GM21529 (cell line): ENCODE data around the gene DDX17.

ENCODE experiments used
- ATAC-seq: cut with Tn5 transposase; IDR thresholded peaks from one replicate; pipeline ENCODE4 v1.9.1; 2021; ENCODE audit not compliant: unreplicated experiment

Gene DDX17

DNA sequence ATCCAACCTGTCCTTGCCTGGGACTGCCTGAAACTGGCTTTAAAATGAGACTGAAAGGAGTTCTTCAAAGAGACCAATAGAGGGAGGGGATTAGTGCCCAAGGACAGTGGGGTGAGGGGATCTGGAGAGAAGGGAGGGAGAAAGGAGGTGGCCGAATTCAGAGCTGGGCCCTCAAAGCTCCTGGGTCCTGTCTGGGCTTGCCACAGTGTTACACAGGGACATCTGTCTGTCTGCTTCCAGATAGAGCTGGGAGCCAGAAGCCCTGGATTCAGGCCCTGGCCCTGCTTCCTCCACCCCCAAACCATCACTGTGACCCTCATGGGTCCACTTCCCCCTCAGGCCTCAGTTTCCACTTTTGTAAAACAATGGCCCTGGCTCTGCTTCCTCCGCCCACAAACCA lies 54.7 kb downstream of the DDX17 start:
- no peak for ATAC-seq

DNA sequence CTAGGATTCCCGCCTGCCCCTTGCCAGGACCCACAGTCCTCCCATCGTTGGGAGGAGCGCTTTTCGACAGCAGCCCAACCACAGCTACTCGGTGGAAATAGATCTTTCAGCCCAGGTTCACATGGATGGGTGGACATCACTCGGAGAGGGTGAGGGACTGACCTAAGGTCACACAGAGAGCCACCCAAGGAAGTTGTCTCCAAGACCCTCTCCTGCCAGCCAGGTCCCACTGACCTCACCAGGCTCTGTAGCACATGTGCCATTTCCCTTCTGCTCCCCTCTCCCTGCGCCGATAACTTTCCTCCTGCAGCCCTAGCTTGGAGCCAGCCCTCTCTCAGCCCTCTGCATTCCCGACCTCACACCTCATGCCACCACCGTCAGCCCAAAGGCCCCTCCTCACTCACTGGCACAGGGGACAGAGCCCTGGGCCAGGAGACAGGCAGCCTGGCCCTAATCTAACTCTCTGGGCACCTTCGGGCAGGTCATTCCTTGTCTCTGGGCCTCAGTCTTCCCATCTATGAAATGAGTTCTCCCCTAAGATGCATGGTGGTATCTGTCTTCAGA lies 55.8 kb downstream of the DDX17 start:
- no peak for ATAC-seq

DNA sequence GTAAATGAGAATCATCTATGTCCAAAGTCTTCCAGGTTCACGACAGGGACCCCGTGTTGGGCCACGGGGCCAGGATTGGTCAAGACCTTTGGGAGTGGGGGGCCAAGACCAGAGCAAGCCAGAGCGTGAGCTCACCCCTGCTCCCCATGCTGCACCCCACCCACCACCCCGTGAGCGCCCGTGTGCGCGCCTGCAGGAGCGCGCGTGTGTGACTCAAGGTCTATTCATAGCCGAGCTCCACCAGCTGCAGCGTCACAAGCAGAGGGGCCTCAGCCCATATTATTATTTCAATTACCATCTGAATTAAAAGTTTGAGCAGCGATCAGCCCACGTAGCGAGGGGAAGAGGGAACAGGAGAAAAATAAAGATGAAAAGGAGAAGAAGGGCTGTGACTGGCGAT lies 56.3 kb downstream of the DDX17 start:
- no peak for ATAC-seq

DNA sequence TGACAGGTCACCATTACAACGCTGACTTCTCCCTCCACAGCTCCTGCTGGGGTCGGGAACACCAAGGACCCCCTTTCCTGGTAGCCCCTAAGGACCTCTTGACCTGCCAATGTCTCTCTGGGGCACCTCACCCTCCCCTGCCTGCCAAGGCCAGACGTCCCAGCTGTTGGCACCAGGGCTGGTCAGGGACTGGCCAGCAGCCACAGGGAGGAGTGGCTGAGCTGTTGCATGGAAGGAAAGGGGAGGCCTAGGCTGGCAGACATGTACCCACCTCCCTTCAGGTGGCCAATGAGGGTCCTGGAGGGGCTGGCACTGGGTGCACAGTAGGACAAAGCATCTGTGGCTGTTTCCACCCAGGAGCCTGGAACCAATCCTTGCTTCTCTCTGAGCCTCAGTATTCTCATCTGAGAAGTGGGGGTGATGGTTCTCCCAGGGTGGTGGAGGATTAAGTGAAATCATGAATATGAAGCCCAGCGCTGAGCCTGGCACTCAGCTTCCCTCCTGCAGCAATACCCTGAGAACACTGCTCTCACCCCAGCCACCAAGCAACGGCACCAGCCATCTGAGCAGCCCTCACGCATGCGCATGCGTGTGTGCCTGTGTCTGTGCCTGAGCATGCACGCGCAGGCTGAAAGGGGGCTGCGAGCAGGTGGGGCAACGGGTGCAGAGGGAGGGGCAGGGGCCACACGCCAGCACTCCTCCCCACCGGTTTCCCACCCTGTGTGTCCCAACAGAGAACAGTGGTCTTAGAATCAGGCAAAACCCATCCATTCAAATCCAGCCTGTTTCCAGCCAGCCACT lies 57.0 kb downstream of the DDX17 start:
- ATAC-seq: no peak

DNA sequence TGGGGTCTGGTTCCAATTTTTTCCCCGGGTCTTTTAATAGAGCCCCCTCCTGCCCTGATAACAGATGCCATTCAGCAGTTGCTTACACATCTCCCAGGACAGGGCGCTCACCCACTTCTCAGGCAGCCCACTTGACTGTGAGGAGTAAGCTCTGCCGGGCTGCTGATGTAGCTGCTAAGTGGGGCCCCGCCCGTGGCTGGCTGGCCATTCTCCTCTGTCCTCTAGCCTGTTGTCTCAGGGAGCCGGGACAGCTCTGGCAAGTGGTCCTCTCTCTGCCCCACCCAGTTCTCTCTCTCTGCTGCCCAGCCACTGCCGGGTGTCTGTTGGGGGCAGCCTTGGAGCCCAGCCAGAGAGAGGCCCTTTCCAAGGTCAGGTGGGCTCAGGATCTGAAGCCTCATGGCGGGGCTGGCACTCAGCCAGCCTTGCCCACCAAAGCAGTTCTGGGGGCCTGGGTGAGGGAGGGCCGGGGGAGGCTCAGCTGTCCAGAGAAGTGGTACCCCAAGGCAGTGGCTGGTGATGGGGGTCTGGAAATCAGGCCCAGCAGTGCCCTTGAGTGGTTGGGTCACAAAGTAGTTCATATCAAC lies 60.0 kb downstream of the DDX17 start:
- no peak for ATAC-seq

DNA sequence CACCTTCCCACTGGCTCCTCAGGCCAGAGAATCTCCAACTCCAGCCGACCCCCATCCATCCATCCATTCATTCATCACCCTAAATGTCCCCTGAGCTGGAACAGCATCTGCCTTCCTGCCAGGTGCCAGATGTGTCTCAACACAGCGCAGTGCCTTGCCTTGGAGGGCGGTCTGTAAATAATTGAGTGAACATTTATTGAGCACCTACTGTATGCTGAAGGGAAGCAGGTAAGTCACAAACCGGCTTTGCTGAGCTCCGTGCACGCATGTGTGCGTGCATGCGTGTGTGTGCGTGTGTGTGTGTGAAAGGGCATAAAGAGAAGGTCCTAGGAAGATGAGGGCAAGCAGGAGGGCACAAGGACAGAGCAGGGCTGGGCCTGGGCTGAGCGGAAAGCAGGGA lies 61.3 kb downstream of the DDX17 start:
- ATAC-seq: no peak

DNA sequence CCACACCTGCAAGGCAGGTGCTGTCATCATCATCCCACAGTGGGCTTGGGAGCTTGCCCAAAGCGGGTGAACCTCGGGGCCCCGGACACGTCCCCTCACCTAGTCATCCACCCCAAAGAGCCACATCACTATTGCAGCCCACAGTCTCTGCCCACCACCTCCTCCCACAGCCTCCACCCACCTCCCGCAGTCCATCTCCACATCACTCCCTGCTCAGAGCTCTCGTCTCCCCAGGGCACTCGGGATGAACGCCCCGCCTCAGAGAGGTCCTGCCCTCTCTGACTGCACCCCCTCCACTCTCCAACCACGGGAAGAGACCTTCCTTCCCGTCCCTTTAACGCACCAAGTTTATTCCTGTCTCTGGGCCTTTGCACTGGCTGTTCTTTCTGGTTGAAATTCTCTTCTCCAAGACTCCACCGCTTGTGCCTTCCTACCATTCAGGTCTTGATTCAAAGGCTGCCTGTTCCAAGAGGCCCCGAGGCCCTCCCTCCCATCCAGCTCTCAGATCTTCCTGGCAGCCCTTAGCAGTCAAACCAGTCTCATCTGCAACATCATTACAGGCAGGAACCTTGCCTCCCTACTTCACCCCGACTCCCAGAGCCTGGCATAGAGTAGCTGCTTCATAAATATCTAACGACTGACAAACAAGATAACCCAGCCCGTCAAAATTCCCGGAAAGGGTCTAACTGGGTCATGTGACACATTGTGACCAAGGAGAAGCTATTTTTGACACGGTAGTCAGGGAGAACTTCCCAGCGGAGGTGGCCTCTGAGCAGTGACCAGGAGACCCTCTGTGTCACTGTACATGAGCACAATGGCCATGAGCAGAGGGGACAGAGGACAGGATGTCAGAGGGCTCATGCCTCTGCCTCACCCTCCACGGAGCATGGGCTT lies 62.2 kb downstream of the DDX17 start:
- no peak for ATAC-seq

DNA sequence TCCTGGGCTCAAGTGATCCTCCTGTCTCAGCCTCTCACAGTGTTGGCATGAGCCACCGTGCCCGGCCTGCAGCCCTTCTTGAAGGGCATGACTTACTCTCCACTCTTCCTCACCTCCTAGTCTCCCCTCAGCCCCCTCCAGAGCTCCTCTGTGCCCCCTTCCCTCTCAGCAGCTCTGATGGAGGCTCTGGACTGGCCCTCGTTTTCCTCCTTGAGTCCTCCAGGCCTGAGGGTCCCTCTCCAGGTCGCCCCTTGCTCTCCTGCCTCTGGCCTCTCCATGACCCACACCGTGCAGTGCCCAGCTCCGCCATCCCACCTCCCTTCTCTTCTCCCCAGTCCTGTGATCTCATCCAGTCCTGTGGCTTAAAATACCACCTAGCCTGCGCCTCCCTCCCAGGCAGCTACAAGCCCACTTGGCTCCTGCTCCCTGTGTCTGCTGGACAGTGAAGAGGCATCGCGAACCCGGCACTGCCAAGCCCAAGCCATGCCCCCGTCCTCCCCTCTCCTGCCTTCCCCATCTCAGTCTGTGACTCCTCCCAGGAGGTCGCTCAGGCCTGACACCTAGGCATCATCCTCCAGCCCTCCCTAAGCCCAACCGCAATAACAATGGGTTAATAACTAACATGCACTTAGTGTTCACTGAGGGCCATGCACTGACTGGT lies 63.0 kb downstream of the DDX17 start:
- no peak for ATAC-seq

DNA sequence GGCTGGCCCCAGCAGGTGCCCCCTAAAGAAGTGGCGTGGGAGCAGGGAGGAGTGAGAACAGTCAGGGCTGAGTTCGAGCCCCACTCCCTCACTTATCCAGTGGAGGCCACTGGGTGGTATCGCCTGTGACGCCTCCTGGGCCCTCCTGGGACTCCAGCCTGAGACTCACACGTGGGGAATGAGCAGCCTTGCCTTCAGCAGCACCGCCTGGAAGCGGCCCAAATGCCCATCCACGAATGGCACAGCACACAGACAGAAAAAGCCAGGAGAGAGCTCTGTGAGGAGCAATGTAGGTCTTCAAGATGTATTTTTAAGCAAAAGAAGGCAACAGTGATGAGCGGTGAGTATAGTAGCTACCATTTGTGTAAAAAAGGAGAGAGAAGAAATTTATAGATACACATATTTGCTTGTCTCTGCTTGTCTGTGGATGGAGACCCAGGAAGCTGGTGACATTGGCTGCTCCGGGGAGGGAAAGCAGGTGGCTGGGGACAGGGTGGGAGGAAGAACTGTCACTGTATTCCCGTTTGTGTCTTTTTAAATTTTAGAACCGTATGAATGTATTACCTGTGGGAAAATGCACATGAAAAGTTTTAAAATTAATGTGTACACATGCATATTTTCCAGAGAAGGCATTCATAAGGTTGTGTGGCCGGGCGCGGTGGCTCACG lies 64.4 kb downstream of the DDX17 start:
- no peak for ATAC-seq

DNA sequence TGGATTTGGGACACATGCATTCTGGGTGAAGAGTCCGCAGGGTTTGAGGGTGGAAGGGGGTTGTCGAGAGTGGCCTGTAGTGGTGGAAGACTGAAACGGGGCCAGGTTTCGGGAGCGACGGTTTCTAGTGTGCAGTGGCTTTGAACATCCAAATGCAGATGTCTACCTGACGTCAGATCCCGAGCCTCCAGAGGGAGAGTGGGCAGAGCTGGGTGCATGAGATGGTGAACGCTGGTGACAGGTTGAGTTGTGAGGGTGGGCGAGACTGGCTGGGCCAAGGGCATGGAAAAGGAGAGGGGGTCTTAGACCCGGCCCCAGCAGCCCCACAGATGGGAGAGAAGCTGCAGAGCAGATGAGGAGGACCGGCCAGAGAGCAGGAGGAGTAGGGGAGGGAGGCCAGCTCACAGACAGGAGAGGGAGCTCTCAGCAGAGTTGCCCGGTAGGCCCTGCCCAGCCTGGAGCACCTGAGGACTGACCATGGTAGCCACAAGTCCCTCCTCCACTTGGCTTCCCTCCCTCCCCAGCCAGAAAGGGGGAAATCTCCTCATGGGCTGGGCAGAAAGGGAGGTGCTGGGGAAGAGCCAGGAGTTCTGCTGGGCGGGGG lies 65.3 kb downstream of the DDX17 start:
- no peak for ATAC-seq

DNA sequence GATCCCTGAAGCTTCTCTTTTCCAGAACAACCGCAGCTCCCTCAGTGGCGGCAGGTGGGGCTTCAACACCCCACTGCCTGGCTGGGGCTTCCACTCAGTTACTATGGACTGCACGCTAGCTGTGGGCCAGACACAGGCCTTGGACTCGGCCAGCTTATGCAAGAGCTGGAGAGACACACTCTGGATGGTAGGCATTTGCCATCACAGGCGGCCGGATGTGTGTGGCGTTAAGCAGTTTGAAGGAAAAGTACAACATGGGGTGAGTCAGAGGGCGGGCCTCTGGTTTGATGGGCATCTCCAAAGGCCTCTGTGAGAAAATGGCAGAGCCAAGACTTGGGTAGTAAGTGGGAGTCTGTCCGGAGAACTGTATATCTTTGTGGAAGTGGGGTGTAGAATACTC lies 68.7 kb downstream of the DDX17 start:
- ATAC-seq: no peak

DNA sequence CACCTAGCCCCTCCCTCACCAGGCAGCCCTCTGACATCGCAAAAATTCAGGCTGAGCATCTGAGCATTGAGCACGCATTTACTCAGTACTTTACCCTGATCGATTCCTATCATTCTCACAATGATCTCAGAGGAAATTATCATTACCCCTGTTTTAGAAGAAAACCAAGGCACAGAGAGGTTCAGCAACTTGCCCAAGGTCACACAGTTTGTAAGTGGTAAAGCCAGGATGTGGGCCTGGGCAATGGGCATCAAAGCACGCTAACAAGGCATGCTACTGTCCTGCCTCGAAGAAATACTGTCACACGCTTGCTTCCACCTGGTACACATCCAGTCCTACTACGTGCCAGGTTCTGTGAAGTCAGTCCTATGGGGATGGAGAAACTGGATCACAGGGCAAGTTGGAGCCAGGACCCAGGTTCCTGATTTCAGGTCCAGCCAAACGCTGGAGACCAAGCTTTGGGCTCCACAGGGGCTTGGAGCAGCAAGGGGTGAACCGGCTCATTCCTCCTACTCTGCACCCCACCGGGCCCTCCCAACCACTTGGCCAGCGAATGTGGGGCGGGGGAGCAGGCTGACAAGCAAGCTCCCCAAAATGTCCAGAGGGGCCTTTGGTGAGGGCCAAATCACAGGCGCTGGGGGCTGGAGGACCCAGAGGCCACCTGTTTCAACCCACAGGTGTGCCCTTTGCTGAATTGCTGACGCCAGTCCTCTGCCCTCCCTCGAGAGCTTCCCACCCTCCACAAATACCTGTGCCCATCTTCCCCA lies 69.3 kb downstream of the DDX17 start:
- ATAC-seq: no peak

DNA sequence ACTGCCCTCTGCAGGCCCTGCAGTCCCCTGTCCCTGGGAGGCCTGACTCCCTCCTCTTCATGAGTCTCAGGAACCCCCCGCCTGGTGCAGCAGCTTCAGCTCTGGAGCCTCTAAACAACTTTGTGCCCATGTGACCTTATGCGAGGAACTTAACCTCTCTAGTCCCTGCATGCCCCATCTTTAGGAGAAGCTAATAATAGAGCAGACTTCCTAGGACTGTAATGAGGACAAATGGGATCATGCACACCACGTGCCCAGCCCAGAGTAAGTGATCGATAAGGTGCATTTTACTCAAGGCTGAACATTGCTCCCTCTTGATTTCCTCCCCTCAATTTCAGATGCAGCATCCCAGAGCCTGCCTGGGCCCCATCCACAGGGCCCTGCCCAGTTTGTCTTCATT lies 70.1 kb downstream of the DDX17 start:
- no peak for ATAC-seq

DNA sequence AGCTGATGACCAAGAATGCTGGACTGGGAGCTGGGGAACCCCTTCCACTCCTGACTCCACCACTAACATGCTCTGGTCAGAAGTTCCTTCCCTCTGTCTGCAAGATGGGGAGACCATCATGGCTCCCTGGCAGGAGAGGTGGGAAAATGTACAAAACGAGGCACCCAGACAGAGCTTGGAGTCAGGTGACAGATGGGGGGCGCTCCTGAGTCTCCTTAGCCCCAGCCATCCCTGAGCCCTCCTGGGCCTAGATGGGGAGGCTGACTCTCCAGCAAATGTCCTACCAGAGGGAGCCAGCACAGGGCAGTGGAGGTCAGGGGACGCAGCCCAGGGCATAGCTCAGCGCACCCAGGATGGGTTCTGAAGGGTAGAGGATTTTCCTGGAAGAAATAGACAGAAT lies 71.1 kb downstream of the DDX17 start:
- ATAC-seq: no peak

DNA sequence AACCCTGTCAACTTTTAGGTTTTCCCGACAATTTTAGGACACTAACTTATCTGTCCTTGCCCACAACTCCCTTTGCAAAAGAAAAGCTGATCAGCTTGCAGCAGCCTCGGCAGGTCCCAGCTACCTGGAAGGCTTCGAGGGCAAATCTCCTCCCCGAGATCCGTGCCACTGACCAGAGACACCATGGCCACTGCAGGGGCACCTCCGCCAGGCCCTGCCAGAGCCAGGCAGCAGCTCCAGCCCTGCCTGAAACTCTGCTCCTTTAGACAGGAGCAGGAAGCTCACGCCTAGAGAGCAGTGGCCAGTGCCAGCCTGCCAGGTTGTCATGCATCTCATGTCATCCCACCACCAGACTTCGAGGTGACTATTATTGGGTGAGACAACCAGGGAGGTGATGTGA lies 72.2 kb downstream of the DDX17 start:
- ATAC-seq: no peak
